ENCODE measurements around the gene PTPRN2. TPM values are rescaled to one million over a fixed set of nuclear protein-coding genes. Genes with fewer than 3 reads are reported as not detected.
A peak's percentile ranks its signal among the peaks of the same experiment; 100 is the strongest.
"Not testable (repeated sequence)": the region's sequence is repeated elsewhere in the genome, so short reads cannot be mapped to it uniquely, and the experiment has no call there.

Gene PTPRN2
- total and polyA plus RNA-seq, 9 of the 15 experiments (the other 6 are each of a cell fraction or from before 2014, with no cell fraction given) = not detected

GRCh38 chr7:157563467-157564135 is 1024.0 kb downstream of the PTPRN2 start:
- H2AFZ ChIP-seq (ENCODE audit: low read depth, low read length); H3K9me3 ChIP-seq (replicated peaks; ENCODE audit: control insufficient read depth, insufficient read depth, low read depth, low read length); H3K79me2 ChIP-seq (ENCODE audit: control insufficient read depth, insufficient read depth, low read length); BruUV-seq (replicated peaks); H3K36me3 ChIP-seq (ENCODE audit: control insufficient read depth, insufficient read depth, low read length); POLR2A ChIA-PET; CTCF ChIA-PET (ENCODE audit: low intra/inter-chr PET ratio); H3K9ac ChIP-seq (ENCODE audit: insufficient read depth in 1 of 2, low read depth in 2 of 2, low read length in 2 of 2); H3K4me2 ChIP-seq (ENCODE audit: insufficient read depth, low read length); H3K27ac ChIP-seq (ENCODE audit: extremely low read depth, low read depth, low read length); intact Hi-C loops (cut with micrococcal nuclease); ATAC-seq; H3K4me3 ChIP-seq; H3K9me1 ChIP-seq (ENCODE audit: control insufficient read depth, insufficient read depth, low read length); H4K20me1 ChIP-seq (replicated peaks; ENCODE audit: control insufficient read depth, insufficient read depth, low read length); in situ Hi-C loops (cut with MboI); DNase-seq (ENCODE audit: extremely low read depth in 1 of 4, low spot score in 3 of 4); H3K4me1 ChIP-seq (replicated peaks in 1 of 2; ENCODE audit: control insufficient read depth in 2 of 2, insufficient read depth in 2 of 2, low read length in 2 of 2); TF ChIP-seq ETV6 (IDR thresholded peaks at IDR 0.05; ENCODE audit: borderline replicate concordance in 1 of 2, low read depth in 2 of 2, low read length in 1 of 2): not testable (repeated sequence)
- 23% methylated on average over 16 of the region's 20 CpGs for WGBS (ENCODE audit: insufficient coverage, low coverage, missing lambda C conversion rate)
- peak; percentile 37 for FAIRE-seq
- H3K27me3 ChIP-seq (ENCODE audit: control insufficient read depth in 2 of 2, insufficient read depth in 2 of 2, low read length in 2 of 2) = peaks cover 25 to 72% of the 10 kb centered on the region in 2 experiments
- TF ChIP-seq ARID4B (CRISPR knock-in tag; IDR thresholded peaks at IDR 0.05) (0 out of 2 replicates have a peak, but pooled peaks have one; percentile 5), FOXP4 (CRISPR knock-in tag; IDR thresholded peaks at IDR 0.05; ENCODE audit: borderline replicate concordance) (peak; percentile 96; the same call in 1 of the 2 replicates), E2F6 (IDR thresholded peaks at IDR 0.05; ENCODE audit: borderline replicate concordance in 1 of 2, extremely low read depth in 1 of 2, insufficient read depth in 1 of 2, insufficient read length in 1 of 2, low read depth in 1 of 2, low read length in 1 of 2, poor library complexity in 1 of 2, severe bottlenecking in 1 of 2) (peak; percentile 69 to 78), ZNF121 (CRISPR knock-in tag; conservative IDR thresholded peaks at IDR 0.05) (peak; percentile 57), CBX3 (IDR thresholded peaks at IDR 0.05; ENCODE audit: borderline replicate concordance in 1 of 2, low read length in 2 of 2) (peak in 1 of 2 experiments; percentile 74; a peak in 1 of 3 replicates), ZNF511 (CRISPR knock-in tag; IDR thresholded peaks at IDR 0.05) (peak; percentile 82), ETV6 (CRISPR knock-in tag; IDR thresholded peaks at IDR 0.05; ENCODE audit: borderline replicate concordance) (peak; percentile 95; the same call in 1 of the 2 replicates), ZNF232 (CRISPR knock-in tag; IDR thresholded peaks at IDR 0.05) (peak; percentile 95), FOXK1 (CRISPR knock-in tag; IDR thresholded peaks at IDR 0.05; ENCODE audit: borderline replicate concordance) (0 out of 2 replicates have a peak, but pooled peaks have one; percentile 67), ZNF224 (CRISPR knock-in tag; IDR thresholded peaks at IDR 0.05) (peak; percentile 88; the same call in 1 of the 2 replicates), CBFB (CRISPR knock-in tag; IDR thresholded peaks at IDR 0.05) (peak; percentile 72; the same call in 1 of the 2 replicates)
